IgD-negative memory B cell (primary cell): ENCODE results near the gene HOXD12. TPM values are rescaled to one million over a fixed set of nuclear protein-coding genes. Genes with fewer than 3 reads are reported as not detected.

Experiments
- H3K27ac Mint-ChIP-seq, 3 donors: one replicate each; pipeline ENCODE4 v1.8.0; 2020 to 2022; ENCODE audit warnings: mild to moderate bottlenecking in 3 of 3, mixed read lengths in 3 of 3, moderate library complexity in 1 of 3
- H3K27me3 Mint-ChIP-seq: one replicate; pipeline ENCODE4 v1.8.0; 2021; ENCODE audit warnings: mixed read lengths
- H3K36me3 Mint-ChIP-seq: one replicate; pipeline ENCODE4 v1.8.0; 2020; ENCODE audit warnings: mild to moderate bottlenecking, mixed read lengths
- H3K4me1 Mint-ChIP-seq, 3 donors: one replicate each; pipeline ENCODE4 v1.8.0; 2020 to 2022; ENCODE audit warnings: mixed read lengths in 3 of 3, mild to moderate bottlenecking in 1 of 3
- H3K4me3 Mint-ChIP-seq, 4 donors: one replicate each; pipeline ENCODE4 v1.8.0; 2020 to 2022; ENCODE audit warnings: mild to moderate bottlenecking in 4 of 4, mixed read lengths in 4 of 4, moderate library complexity in 3 of 4
- H3K9me3 Mint-ChIP-seq, 3 donors: one replicate each; pipeline ENCODE4 v1.8.0; 2020 to 2021; ENCODE audit warnings: mixed read lengths in 3 of 3, mild to moderate bottlenecking in 1 of 3
- polyA plus RNA-seq: library from polyadenylated mRNA; unstranded; fragments of 300-500 nt; fragmentation: Illumina TruSeq; gene quantifications from one replicate; pipeline ENCODE4 v1.2.3, GENCODE V29; 2021

Gene HOXD12
- polyA plus RNA-seq, 1 donor from 2014 or later = not detected

GRCh38 chr2:176076063-176076462 is 23.5 kb upstream of the HOXD12 start:
- peaks cover 1% of the 10 kb centered on the region for H3K36me3 Mint-ChIP-seq
- H3K9me3 Mint-ChIP-seq = peaks cover 4 to 13% (median 6%) of the 10 kb centered on the region in 3 donors
- H3K4me3 Mint-ChIP-seq = peak overlapping the region in 1 of 4 donors; percentile 36
- H3K27ac Mint-ChIP-seq = peak overlapping the region in 1 of 3 donors; percentile 61
- peaks cover 0 to 6% (median 2%) of the 10 kb centered on the region in 3 donors for H3K4me1 Mint-ChIP-seq
- peaks cover 61% of the 10 kb centered on the region for H3K27me3 Mint-ChIP-seq

GRCh38 chr2:176076796-176077195 is 22.8 kb upstream of the HOXD12 start:
- peaks cover 1% of the 10 kb centered on the region for H3K36me3 Mint-ChIP-seq
- H3K4me1 Mint-ChIP-seq = peaks cover 0 to 6% (median 2%) of the 10 kb centered on the region in 3 donors
- peaks cover 4 to 17% (median 6%) of the 10 kb centered on the region in 3 donors for H3K9me3 Mint-ChIP-seq
- peak overlapping the region in 1 of 4 donors; percentile 36 for H3K4me3 Mint-ChIP-seq
- peak overlapping the region in 1 of 3 donors; percentile 61 for H3K27ac Mint-ChIP-seq
- peaks cover 60% of the 10 kb centered on the region for H3K27me3 Mint-ChIP-seq

GRCh38 chr2:176078541-176079284 is 20.9 kb upstream of the HOXD12 start:
- Mint-ChIP-seq H3K9me3 (peaks cover 4 to 17% (median 6%) of the 10 kb centered on the region in 3 donors), H3K4me3 (peak overlapping the region in 2 of 4 donors; percentile 80 to 88), H3K4me1 (peaks cover 0 to 6% (median 2%) of the 10 kb centered on the region in 3 donors), H3K36me3 (peaks cover 1% of the 10 kb centered on the region), H3K27ac (peak overlapping the region; percentile 88 to 95 (median 93)), H3K27me3 (peaks cover 56% of the 10 kb centered on the region)

GRCh38 chr2:176079285-176079830 is 20.2 kb upstream of the HOXD12 start:
- Mint-ChIP-seq H3K36me3 (peaks cover 1% of the 10 kb centered on the region), H3K9me3 (peaks cover 4 to 17% (median 6%) of the 10 kb centered on the region in 3 donors), H3K4me3 (peak overlapping the region in 3 of 4 donors; percentile 43 to 88 (median 80)), H3K27ac (peak overlapping the region; percentile 88 to 95 (median 93)), H3K27me3 (peaks cover 58% of the 10 kb centered on the region), H3K4me1 (peaks cover 0 to 6% (median 2%) of the 10 kb centered on the region in 3 donors)

GRCh38 chr2:176079831-176080539 is 19.6 kb upstream of the HOXD12 start:
- Mint-ChIP-seq H3K4me1 (peaks cover 0 to 6% (median 2%) of the 10 kb centered on the region in 3 donors), H3K27ac (peak overlapping the region; percentile 88 to 96 (median 95)), H3K9me3 (peaks cover 4 to 19% (median 6%) of the 10 kb centered on the region in 3 donors), H3K27me3 (peaks cover 58% of the 10 kb centered on the region), H3K36me3 (peaks cover 1% of the 10 kb centered on the region), H3K4me3 (peak overlapping the region in 2 of 4 donors; percentile 43 to 88)

- peaks cover 50% of the 10 kb centered on the region for H3K27me3 Mint-ChIP-seq
- peak overlapping the region in 3 of 4 donors; percentile 52 to 75 (median 67) for H3K4me3 Mint-ChIP-seq
- H3K9me3 Mint-ChIP-seq = peaks cover 4 to 19% (median 6%) of the 10 kb centered on the region in 3 donors
- H3K36me3 Mint-ChIP-seq = peaks cover 1% of the 10 kb centered on the region
- peak overlapping the region; percentile 91 to 96 (median 92) for H3K27ac Mint-ChIP-seq
- peaks cover 0 to 6% (median 2%) of the 10 kb centered on the region in 3 donors for H3K4me1 Mint-ChIP-seq
These were observed 18.8 kb upstream of the HOXD12 start for GRCh38 chr2:176080540-176081375.

GRCh38 chr2:176081376-176081836 is 18.2 kb upstream of the HOXD12 start:
- H3K36me3 Mint-ChIP-seq = peaks cover 1% of the 10 kb centered on the region
- peaks cover 3 to 15% (median 6%) of the 10 kb centered on the region in 3 donors for H3K9me3 Mint-ChIP-seq

GRCh38 chr2:176081837-176082524 is 17.6 kb upstream of the HOXD12 start:
- H3K4me3 Mint-ChIP-seq = peak overlapping the region in 2 of 4 donors; percentile 67 to 72
- H3K27me3 Mint-ChIP-seq = peaks cover 51% of the 10 kb centered on the region
- peaks cover 0 to 6% (median 2%) of the 10 kb centered on the region in 3 donors for H3K4me1 Mint-ChIP-seq
- peaks cover 1 to 17% (median 6%) of the 10 kb centered on the region in 3 donors for H3K9me3 Mint-ChIP-seq
- peaks cover 1% of the 10 kb centered on the region for H3K36me3 Mint-ChIP-seq
- peak overlapping the region; percentile 90 to 96 (median 91) for H3K27ac Mint-ChIP-seq

More at GRCh38 chr2:176081376-176081836, 18.2 kb upstream of the HOXD12 start:
- Mint-ChIP-seq H3K27me3 (peaks cover 49% of the 10 kb centered on the region), H3K27ac (peak overlapping the region; percentile 91 to 96 (median 92)), H3K4me3 (peak overlapping the region in 3 of 4 donors; percentile 52 to 75 (median 67)), H3K4me1 (peaks cover 0 to 6% (median 2%) of the 10 kb centered on the region in 3 donors)

- Mint-ChIP-seq H3K36me3 (peaks cover 2% of the 10 kb centered on the region), H3K27ac (peak overlapping the region; percentile 86 to 96 (median 90)), H3K4me1 (peaks cover 0 to 6% (median 2%) of the 10 kb centered on the region in 3 donors), H3K9me3 (peaks cover 1 to 18% (median 6%) of the 10 kb centered on the region in 3 donors), H3K27me3 (peaks cover 56% of the 10 kb centered on the region), H3K4me3 (peak overlapping the region in 2 of 4 donors; percentile 43 to 57)
These were observed 17.1 kb upstream of the HOXD12 start for GRCh38 chr2:176082525-176082823.

- peak overlapping the region in 2 of 4 donors; percentile 57 to 82 for H3K4me3 Mint-ChIP-seq
These were observed 16.5 kb upstream of the HOXD12 start for GRCh38 chr2:176082824-176083751.

GRCh38 chr2:176083796-176084261 is 15.8 kb upstream of the HOXD12 start, which contains the start of gene EVX2:
EVX2 (minus strand) TSS chr2:176083962; CDS start chr2:176083776, 186 bp downstream.
- H3K36me3 Mint-ChIP-seq = peaks cover 2% of the 10 kb centered on the region
- peak within 1 kb of the TSS; percentile 90 to 96 (median 91) for H3K27ac Mint-ChIP-seq
- H3K4me1 Mint-ChIP-seq = peaks cover 0 to 5% (median 0%) of the 10 kb centered on the region in 3 donors
- H3K4me3 Mint-ChIP-seq = peak within 1 kb of the TSS; percentile 34 to 82 (median 72)
- peaks cover 0 to 14% (median 1%) of the 10 kb centered on the region in 3 donors for H3K9me3 Mint-ChIP-seq
- H3K27me3 Mint-ChIP-seq = peaks cover 65% of the 10 kb centered on the region

More at GRCh38 chr2:176082824-176083751, 16.5 kb upstream of the HOXD12 start:
- Mint-ChIP-seq H3K27me3 (peaks cover 61% of the 10 kb centered on the region), H3K9me3 (peaks cover 1 to 18% (median 6%) of the 10 kb centered on the region in 3 donors), H3K4me1 (peaks cover 0 to 6% (median 2%) of the 10 kb centered on the region in 3 donors), H3K27ac (peak overlapping the region; percentile 86 to 96 (median 90)), H3K36me3 (peaks cover 2% of the 10 kb centered on the region)

GRCh38 chr2:176084611-176085119 is 14.9 kb upstream of the HOXD12 start:
- Mint-ChIP-seq H3K9me3 (peaks cover 0 to 13% (median 0%) of the 10 kb centered on the region in 3 donors), H3K27ac (peak overlapping the region; percentile 86 to 96 (median 91)), H3K36me3 (peaks cover 2% of the 10 kb centered on the region), H3K4me1 (peaks cover 0 to 4% (median 0%) of the 10 kb centered on the region in 3 donors), H3K4me3 (peak overlapping the region in 3 of 4 donors; percentile 34 to 70 (median 43)), H3K27me3 (peaks cover 66% of the 10 kb centered on the region)
